ENCODE data around the gene SCYGR8.
"Not testable (repeated sequence)": the region's sequence is repeated elsewhere in the genome, so short reads cannot be mapped to it uniquely, and the experiment has no call there.

DNA sequence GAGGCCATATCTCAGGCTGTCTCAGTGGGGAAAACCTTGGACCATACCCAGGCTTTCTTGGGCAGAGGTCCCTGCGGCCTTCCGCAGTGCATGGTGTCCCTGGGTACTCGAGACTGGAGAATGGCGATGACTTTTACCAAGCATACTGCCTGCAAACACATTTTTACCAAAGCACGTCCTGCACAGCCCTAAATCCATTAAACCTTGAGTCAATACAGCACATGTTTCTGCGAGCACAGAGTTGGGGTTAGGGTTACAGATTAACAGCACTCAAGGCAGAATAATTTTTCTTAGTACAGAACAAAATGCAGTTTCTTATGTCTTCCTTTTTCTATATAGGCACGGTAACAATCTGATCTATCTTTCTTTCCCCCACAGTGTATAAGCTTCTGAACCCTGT is 22.9 kb upstream of the SCYGR8 start:
- TF ChIP-seq, protein P1, sequence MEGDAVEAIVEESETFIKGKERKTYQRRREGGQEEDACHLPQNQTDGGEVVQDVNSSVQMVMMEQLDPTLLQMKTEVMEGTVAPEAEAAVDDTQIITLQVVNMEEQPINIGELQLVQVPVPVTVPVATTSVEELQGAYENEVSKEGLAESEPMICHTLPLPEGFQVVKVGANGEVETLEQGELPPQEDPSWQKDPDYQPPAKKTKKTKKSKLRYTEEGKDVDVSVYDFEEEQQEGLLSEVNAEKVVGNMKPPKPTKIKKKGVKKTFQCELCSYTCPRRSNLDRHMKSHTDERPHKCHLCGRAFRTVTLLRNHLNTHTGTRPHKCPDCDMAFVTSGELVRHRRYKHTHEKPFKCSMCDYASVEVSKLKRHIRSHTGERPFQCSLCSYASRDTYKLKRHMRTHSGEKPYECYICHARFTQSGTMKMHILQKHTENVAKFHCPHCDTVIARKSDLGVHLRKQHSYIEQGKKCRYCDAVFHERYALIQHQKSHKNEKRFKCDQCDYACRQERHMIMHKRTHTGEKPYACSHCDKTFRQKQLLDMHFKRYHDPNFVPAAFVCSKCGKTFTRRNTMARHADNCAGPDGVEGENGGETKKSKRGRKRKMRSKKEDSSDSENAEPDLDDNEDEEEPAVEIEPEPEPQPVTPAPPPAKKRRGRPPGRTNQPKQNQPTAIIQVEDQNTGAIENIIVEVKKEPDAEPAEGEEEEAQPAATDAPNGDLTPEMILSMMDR (IDR thresholded peaks at IDR 0.05): not testable (repeated sequence)
- not testable (repeated sequence) for TF ChIP-seq EZH2 (IDR thresholded peaks at IDR 0.05; ENCODE audit: borderline replicate concordance, insufficient read depth, low read depth, low read length, poor library complexity, severe bottlenecking)

All from B cell (primary cell).